ENCODE measurements around the gene APOH.

DNA sequence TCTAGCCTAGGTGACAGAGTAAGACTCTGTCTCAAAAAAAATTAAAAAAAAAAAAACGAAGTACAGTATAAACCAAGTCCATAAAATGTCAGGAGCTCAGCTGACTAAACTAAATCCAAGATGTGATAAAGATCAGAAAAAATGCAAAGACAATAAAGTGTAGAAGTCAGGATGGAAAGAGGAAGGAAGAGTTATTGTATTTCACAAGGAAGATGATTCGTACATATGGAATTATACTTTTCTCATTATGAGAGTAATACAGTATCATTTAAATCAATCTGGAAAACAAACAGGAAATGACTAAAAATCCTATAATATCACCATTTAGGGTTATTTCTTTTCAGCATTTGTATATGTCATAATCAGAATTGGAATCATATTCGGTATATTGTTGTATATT is 11.4 kb upstream of the APOH start:
- no peak for TF ChIP-seq EZH2 (IDR thresholded peaks at IDR 0.05; ENCODE audit: borderline replicate concordance, low read length)
- TF ChIP-seq, protein P1, sequence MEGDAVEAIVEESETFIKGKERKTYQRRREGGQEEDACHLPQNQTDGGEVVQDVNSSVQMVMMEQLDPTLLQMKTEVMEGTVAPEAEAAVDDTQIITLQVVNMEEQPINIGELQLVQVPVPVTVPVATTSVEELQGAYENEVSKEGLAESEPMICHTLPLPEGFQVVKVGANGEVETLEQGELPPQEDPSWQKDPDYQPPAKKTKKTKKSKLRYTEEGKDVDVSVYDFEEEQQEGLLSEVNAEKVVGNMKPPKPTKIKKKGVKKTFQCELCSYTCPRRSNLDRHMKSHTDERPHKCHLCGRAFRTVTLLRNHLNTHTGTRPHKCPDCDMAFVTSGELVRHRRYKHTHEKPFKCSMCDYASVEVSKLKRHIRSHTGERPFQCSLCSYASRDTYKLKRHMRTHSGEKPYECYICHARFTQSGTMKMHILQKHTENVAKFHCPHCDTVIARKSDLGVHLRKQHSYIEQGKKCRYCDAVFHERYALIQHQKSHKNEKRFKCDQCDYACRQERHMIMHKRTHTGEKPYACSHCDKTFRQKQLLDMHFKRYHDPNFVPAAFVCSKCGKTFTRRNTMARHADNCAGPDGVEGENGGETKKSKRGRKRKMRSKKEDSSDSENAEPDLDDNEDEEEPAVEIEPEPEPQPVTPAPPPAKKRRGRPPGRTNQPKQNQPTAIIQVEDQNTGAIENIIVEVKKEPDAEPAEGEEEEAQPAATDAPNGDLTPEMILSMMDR (conservative IDR thresholded peaks at IDR 0.05 in 1 of 2, IDR thresholded peaks at IDR 0.05 in 1 of 2; ENCODE audit: extremely low read depth in 1 of 2, insufficient read depth in 1 of 2, low read depth in 1 of 2, low read length in 2 of 2) = no peak
